HG03139 (cell line): ENCODE measurements around the gene ARFRP1.

Experiments used
- ATAC-seq: cut with Tn5 transposase; IDR thresholded peaks from one replicate; pipeline ENCODE4 v1.9.1; 2021; ENCODE audit not compliant: unreplicated experiment

Gene ARFRP1

DNA sequence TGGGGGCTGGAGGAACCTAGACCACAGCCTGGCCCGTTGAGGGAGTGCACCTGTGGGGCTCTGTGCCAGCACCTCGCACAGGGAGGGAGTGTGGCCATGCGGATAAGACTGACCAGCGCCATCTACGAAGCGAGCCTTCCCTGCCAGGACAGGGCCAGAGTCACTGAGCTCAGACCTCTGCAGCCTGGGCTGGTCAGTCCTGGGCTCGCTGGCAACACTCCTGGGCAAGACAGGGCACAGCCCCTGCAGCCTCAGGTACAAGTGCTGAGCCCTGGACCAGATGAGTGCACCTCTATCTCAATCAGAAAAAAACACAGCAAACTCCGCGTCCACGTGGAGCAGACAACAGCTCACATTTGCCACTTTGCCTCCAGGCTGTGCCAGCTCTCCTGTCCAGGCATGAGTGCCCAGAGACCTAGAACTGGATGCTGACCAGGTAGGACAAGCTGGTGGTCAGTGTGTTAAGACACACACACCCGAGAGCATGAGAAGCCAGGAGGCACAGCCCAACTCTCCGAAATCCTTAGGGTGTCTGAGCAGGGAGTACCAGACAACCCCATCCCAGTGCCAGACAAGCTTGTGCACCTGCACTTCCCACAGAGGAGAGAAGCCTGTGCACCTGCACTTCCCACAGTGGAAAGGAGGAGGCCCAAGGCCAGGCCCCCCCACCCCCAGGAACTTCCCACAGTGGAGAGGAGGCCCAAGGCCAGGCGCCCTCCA lies 4.9 kb downstream of the ARFRP1 start:
- no peak for ATAC-seq

DNA sequence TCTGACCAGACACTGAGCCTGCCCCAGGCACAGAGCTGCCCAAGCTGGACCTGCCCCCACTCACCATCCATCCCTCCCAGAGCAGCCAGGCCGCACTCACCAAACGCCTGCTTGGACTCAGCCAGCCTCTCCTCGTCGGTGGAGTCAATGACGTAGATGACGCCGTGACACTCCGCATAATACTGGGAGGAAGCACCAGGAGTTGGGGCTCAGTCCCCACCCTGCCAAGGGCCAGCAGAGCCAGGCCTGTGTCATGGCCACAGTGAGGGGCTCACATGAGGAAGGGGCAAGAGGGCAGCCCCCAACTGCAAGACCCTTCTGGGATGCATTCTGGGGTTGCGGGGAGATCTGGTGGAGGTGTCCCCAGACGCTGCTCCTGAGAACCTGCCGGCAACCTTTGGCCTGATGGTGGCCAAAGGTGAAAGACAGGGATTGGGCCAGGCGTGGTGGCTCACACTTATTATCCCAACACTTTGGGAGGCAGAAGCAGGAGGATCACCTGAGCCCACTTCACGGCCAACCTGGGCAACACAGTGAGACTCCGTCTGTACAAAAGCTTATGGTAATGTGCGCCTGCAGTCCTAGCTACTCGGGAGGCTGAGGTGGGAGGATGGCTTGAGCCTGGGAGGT lies 5.6 kb downstream of the ARFRP1 start:
- ATAC-seq, result no peak

DNA sequence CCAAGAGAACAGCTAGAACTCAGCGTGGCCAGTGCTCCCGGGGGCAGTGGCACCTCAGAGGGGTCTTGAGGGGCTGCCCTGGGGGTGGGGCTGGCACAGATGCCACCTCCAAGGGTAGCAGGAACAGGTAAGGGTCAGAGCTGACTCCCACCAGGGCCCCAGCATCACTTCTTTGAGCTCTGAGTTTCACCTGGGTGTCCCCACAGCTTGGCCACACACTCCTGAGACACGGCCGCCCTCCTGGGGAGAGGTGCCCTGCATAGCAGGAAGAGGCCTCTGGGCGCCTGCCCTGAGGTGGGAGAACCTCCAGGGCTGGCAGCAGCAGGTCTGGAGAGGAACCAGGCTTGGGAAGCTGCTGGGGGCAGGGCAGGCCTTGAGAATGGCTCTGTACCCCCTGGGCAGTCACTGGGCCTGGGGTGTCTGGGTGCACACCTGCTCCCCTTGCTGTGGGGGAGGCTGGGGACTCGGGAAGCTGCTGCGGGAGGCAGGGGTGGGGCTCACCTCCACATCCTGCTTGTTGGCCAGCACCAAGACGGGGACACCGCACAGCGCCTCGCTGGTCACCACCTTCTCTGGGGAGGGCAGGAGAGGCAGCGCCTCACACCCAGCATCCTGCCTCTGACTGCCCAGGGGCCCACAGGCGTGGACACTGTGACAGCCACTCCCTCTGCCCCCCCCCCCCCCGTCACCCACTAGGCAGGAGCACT lies 6.3 kb downstream of the ARFRP1 start:
- no peak for ATAC-seq

DNA sequence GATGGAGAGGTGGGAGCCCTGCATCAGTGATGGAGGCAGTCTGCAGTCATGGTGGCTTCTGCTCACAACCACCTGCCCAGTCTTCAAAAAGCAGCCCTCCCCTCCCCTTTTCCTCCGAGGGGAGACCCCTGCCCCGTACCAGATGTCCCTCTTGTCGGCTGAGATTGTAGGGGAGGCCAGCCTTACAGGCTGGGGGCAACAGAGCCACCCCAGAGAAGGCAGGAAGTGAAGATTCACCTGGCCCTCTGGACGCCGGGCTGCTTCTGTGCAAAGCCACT lies 6.8 kb downstream of the ARFRP1 start:
- ATAC-seq, result no peak

DNA sequence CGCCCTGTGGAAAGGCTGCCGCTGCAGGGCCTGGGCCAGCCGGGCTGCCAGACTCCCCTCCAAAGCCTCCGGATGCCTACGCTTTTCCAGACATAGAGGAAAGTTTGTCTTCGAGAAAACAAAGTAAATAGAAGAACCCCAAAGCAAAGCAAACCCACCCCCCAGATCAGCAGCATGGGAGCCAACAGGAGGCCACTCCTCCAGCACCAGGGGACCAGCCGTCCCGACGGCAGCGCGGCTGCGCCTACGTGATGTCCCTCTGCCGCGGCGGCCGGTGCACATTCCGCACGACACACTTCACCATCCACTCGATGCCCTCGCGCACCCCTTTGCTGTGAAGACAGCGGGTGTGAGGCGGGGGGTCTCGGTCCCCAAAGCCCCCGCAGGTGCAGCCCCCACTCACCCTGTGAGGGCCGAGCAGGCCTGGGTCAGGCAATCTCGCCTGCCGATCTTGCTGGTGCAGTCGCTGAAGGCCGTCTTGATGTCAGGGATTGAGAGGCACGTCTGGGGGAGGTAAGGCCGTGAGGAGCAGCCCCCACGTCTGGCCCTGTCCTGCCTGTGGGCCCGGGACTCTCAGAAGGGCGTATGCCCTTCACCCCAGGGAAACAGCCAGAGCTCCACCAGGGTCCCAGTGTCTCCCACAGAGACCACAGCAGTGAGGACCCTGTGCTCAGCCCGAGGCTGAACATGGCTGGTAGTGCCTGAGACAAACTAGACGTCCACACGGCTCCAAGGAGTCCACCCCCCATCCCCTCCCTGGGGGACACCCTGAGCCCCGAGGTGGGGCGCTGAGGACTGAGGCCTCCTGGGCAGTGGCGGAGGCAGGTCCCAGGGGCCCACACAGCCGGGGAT lies 7.4 kb downstream of the ARFRP1 start:
- no peak for ATAC-seq

DNA sequence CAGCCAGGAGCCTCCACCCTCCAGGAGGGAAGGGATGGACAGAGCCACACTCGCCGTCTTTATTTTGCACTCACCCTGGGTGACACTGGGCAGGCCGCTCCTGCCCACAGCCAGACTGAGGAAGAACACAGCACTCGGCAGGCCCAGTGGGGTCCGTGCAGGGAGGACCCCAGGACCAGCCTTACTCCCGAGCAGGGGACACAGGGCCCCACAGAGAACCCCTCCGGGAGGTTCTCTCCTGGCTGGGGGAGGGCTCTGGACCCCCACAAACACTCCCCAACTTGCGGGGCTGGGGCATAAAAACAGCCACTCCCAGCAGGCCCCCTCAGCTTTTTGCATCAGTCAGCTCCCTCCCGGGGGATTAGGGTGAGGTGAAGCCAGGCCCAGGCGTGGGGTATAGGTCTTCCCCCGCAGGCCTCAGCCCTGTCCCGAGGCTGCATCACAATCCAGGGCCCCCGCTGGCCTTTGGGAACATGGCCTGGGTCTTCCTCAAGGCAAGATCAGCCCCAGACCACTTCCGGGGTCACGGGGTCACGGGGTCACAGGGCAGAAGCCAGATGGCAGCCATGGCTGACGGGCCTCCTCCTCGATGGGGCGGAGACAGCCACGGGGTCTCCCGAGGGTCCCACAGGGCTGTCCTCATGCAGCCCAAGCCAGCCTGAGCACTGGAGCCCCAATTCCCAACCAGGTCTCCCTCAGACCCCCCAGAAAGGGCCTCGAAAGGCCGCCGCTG lies 8.1 kb downstream of the ARFRP1 start:
- no peak for ATAC-seq

DNA sequence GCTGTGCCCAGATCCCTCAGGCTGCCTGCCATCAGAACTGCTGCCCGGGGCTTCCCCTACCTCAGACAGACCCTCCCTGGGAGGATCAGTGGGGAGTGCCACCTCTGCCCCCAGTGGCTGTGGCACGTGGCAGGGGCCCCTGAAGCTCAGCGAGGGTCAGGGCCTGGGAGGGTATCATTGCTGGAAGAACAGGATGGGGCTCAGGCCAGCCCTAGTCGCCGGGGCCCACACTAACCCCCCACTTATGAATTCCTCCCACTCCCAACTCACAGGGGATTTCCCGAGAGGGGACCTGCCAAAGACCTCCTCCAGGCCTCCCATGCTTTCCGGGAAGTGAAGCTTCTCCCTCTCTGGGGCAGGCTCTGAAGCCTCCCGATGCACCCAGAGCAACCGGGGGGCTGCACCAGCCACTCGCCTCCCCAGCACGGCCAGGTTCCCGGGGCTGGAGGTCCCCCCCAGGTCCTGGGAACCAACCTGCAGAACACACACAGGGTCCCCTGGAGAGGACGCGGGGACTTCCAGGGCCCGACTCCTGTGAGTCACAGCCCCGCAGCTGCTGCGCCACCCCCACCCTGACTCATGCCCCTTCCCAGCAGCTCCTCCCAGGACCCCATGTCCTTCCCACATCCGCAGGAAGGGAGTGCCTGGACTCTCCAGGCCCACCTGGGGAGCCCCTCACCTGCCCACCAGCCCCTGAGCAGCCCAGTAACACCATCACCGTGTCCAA lies 8.9 kb downstream of the ARFRP1 start:
- ATAC-seq, result no peak

DNA sequence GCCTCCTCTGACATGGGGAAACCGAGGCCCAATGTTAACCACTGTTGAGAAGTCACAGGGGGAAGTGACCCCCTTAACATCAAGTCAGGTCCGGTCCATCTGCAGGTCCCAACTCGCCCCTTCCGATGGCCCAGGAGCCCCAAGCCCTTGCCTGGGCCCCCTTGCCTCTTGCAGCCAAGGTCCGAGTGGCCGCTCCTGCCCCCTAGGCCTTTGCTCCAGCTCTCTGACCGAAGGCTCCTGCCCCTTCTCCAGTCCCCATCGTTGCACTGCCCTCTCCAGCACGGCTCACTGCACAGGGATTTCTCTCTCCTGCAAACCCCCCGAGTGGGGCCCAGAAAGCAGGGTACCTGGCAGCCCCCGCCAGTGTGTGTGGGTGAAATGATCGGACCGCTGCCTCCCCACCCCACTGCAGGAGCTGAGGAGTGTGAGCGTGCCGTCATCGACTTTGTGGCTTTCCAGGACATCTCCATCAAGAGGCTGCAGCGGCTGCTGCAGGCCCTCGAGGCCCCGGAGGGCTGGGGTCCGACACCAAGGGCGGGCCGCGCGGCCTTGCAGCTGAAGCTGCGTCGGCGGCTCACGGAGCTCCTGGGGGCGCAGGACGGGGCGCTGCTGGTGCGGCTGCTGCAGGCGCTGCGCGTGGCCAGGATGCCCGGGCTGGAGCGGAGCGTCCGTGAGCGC lies 9.8 kb downstream of the ARFRP1 start:
- ATAC-seq, result no peak

DNA sequence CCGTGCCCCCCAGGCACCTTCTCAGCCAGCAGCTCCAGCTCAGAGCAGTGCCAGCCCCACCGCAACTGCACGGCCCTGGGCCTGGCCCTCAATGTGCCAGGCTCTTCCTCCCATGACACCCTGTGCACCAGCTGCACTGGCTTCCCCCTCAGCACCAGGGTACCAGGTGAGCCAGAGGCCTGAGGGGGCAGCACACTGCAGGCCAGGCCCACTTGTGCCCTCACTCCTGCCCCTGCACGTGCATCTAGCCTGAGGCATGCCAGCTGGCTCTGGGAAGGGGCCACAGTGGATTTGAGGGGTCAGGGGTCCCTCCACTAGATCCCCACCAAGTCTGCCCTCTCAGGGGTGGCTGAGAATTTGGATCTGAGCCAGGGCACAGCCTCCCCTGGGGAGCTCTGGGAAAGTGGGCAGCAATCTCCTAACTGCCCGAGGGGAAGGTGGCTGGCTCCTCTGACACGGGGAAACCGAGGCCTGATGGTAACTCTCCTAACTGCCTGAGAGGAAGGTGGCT lies 10.4 kb downstream of the ARFRP1 start:
- no peak for ATAC-seq

DNA sequence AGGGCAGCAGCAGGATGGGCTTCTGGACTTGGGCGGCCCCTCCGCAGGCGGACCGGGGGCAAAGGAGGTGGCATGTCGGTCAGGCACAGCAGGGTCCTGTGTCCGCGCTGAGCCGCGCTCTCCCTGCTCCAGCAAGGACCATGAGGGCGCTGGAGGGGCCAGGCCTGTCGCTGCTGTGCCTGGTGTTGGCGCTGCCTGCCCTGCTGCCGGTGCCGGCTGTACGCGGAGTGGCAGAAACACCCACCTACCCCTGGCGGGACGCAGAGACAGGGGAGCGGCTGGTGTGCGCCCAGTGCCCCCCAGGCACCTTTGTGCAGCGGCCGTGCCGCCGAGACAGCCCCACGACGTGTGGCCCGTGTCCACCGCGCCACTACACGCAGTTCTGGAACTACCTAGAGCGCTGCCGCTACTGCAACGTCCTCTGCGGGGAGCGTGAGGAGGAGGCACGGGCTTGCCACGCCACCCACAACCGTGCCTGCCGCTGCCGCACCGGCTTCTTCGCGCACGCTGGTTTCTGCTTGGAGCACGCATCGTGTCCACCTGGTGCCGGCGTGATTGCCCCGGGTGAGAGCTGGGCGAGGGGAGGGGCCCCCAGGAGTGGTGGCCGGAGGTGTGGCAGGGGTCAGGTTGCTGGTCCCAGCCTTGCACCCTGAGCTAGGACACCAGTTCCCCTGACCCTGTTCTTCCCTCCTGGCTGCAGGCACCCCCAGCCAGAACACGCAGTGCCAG lies 11.0 kb downstream of the ARFRP1 start, which contains the start of gene TNFRSF6B:
Gene TNFRSF6B (plus strand): TSS at position 25 of the 729 bp plus-strand sequence. CDS start 116 bp downstream, at position 141.
- no peak for ATAC-seq

DNA sequence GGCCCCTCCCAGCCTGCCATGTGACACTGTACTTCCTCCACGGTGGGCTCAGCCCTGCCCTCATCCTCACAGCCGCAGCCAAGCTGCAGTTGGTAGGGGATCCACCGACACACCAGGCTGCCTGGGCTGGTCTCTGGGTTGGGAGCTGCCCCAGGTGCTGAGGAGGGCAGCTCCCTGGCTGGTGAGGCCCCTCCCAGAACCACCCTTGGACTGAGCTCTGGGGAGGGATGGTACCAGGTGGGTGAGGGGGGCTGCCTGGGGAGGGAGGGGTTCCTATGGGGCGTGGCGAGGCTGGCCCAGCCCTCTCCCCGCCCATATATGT lies 11.5 kb downstream of the ARFRP1 start:
- no peak for ATAC-seq

DNA sequence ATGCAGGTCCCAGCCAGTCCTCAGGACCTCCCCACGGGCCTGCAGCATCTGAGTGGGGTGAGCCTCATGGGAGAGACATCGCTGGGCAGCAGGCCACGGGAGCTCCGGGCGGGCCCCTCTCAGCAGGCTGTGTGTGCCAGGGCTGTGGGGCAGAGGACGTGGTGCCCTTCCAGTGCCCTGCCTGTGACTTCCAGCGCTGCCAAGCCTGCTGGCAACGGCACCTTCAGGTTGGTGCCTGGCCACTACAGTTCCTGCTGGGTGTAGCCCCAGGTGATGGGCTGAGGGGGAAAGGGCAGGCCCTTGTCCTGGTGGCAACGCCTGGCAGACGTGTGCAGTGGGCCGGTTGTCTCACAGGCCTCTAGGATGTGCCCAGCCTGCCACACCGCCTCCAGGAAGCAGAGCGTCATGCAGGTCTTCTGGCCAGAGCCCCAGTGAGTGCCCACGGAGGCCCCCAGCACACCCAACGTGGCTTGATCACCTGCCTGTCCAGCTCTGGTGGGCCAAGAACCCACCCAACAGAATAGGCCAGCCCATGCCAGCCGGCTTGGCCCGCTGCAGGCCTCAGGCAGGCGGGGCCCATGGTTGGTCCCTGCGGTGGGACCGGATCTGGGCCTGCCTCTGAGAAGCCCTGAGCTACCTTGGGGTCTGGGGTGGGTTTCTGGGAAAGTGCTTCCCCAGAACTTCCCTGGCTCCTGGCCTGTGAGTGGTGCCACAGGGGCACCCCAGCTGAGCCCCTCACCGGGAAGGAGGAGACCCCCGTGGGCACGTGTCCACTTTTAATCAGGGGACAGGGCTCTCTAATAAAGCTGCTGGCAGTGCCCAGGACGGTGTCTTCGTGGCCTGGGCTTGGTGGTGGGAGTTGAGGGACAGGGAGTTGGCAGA lies 12.1 kb downstream of the ARFRP1 start:
- ATAC-seq, result no peak

DNA sequence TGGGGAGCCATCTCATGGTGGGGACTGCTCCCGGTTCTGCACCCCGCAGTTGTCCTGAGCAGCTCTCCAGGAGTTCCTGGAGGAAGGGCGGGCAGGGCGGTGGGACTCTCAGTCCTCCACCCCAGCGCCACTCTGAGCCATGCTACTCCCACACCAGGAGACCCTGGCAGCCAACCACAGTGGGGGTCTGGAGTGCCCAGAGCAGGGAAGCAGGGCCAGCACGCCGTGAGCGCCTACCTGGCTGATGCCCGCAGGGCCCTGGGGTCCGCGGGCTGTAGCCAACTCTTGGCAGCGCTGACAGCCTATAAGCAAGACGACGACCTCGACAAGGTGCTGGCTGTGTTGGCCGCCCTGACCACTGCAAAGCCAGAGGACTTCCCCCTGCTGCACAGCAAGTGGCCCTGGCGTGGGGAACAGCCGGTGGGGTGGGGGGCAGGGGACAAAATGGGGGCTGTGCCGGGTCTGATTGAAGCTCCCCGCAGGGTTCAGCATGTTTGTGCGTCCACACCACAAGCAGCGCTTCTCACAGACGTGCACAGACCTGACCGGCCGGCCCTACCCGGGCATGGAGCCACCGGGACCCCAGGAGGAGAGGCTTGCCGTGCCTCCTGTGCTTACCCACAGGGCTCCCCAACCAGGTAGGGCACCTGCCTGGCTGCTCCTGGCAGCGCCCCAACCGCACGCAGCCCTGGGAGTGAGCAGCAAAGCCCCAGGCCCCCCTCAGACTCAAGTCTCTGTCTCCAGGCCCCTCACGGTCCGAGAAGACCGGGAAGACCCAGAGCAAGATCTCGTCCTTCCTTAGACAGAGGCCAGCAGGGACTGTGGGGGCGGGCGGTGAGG lies 13.0 kb downstream of the ARFRP1 start:
- no peak for ATAC-seq

DNA sequence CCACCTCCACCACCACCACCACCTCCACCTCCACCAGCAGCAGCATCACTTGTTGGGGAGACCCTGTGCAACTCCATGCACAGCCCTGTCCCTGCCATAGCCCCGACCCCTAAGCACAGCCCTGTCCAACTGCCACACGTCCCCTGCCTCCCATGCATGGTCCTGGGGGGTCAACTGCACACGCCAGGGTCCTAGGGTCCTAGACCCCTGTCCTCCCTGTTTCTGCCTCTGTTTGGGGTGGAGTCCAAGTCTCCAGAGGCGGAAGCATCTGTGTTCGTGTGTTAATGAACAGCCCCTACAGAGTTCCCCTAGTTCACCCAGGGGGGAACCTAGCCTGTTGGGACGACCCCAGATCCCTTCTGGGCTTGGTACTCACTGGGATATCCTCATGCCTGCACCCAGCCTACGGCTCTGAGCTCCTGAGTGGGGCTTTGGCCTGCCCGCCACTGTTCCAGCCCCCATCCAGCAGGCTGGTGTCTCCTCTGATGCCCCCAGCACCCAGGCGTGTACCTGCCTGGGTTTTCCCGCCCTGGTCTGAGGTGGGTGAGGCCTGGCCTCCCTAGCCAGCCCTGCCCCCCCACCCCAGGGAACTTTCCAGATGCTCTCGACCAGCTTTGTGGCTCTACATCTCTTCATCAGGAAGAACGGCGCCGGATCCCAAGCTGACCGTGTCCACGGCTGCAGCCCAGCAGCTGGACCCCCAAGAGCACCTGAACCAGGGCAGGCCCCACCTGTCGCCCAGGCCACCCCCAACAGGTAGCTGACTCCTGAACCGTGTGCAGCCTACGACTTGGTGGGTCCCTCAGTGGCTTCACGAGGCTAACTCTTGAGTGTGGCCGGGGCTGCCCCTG lies 13.8 kb downstream of the ARFRP1 start:
- ATAC-seq, result no peak

DNA sequence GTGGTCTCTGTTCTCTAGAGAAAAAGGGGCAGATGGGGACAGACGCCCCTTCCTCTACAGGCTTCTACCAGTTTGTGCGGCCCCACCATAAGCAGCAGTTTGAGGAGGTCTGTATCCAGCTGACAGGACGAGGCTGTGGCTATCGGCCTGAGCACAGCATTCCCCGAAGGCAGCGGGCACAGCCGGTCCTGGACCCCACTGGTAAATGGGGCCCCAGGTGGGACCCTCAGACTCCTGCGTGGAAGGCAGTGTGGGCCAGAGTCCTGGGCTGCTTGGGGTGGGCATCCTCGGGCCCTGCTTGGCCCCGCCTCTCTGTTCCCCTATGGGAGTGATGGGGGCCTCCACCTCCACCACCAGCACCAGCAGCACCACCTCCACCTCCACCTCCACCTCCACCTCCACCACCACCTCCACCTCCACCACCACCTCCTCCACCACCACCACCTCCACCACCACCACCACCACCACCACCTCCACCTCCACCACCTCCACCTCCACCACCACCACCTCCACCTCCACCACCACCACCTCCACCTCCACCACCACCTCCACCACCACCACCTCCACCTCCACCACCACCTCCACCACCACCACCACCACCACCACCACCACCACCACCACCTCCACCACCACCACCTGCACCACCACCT lies 14.6 kb downstream of the ARFRP1 start:
- ATAC-seq, result no peak
